ENCODE measurements around the gene CCDC14.

CCDC14 gene

DNA sequence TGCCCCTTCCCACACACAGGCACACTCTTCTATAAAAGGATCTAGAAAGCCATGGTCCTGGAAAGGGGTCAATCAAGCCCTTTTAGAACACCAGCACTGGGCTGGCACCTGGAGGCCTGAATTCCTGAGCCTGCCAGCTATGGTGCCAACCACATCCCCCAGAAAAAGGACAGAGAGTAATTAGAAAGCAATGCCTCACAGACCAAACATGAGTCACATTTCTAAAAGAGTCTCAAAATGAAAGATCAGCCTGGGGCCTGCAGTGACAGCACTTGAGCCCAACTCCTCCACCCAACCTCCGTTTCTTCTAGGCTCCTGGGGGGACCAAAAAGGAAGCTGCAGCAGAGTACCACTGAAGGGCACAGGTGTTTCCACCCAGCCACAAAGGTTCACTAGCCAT, 91.0 kb downstream of the CCDC14 start:
- no peaks in the 10 kb centered on the region for H3K79me2 ChIP-seq (ENCODE audit: insufficient read depth, low read length)
- no peaks in the 10 kb centered on the region for H3F3A ChIP-seq (ENCODE audit: low read depth)
- TF ChIP-seq, protein P1, sequence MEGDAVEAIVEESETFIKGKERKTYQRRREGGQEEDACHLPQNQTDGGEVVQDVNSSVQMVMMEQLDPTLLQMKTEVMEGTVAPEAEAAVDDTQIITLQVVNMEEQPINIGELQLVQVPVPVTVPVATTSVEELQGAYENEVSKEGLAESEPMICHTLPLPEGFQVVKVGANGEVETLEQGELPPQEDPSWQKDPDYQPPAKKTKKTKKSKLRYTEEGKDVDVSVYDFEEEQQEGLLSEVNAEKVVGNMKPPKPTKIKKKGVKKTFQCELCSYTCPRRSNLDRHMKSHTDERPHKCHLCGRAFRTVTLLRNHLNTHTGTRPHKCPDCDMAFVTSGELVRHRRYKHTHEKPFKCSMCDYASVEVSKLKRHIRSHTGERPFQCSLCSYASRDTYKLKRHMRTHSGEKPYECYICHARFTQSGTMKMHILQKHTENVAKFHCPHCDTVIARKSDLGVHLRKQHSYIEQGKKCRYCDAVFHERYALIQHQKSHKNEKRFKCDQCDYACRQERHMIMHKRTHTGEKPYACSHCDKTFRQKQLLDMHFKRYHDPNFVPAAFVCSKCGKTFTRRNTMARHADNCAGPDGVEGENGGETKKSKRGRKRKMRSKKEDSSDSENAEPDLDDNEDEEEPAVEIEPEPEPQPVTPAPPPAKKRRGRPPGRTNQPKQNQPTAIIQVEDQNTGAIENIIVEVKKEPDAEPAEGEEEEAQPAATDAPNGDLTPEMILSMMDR (conservative IDR thresholded peaks at IDR 0.05; ENCODE audit: low read length) = no peak
- TF ChIP-seq EZH2phosphoT487 (IDR thresholded peaks at IDR 0.05; ENCODE audit: borderline replicate concordance) = no peak
- no peaks in the 10 kb centered on the region for H3K9me3 ChIP-seq (ENCODE audit: insufficient read depth, low read depth, low read length)
- no peaks in the 10 kb centered on the region for H3K9me2 ChIP-seq (replicated peaks; ENCODE audit: low read depth, low read length)
- H3K4me1 ChIP-seq (ENCODE audit: insufficient read depth, low read length, poor library complexity, severe bottlenecking) = peaks cover 6% of the 10 kb centered on the region
- no peaks in the 10 kb centered on the region for H3K27me3 ChIP-seq (ENCODE audit: insufficient read depth, low read length, poor library complexity, severe bottlenecking)
- H2AFZ ChIP-seq (ENCODE audit: low read length) = no peak overlapping the region
- H3K36me3 ChIP-seq (ENCODE audit: insufficient read depth, low read length) = no peaks in the 10 kb centered on the region
- no peak overlapping the region for H3K4me3 ChIP-seq (ENCODE audit: low read length, poor library complexity, severe bottlenecking)
- H3K4me2 ChIP-seq (ENCODE audit: low read depth, low read length, poor library complexity, severe bottlenecking) = no peak overlapping the region
- no peaks in the 10 kb centered on the region for H4K20me1 ChIP-seq (ENCODE audit: insufficient read depth, low read length, poor library complexity, severe bottlenecking)
- H3K9ac ChIP-seq (ENCODE audit: low read depth, low read length, poor library complexity, severe bottlenecking) = no peak overlapping the region

DNA sequence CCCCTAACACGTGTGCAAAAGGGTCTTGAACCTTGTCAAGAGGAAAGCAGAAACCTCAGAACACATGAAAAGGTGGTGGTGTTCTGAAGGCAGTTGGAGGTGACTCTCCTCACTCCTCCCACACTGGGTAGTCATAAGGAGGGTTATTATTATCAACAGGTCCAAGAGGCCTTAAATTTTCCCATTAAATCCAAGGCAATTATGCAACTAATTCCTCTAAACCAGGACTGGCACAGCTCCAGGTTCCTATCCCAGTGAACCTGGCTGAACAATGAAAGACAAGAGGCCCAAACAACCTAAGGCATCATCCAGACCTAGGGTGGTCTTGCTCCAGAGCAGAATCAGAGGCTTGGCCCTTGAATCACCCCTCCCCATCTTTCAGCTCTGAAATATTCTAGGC, 91.9 kb downstream of the CCDC14 start:
- H2AFZ ChIP-seq (ENCODE audit: low read length) = no peak overlapping the region
- H3K4me1 ChIP-seq (ENCODE audit: insufficient read depth, low read length, poor library complexity, severe bottlenecking) = peaks cover 6% of the 10 kb centered on the region
- no peaks in the 10 kb centered on the region for H3K79me2 ChIP-seq (ENCODE audit: insufficient read depth, low read length)
- H3K27me3 ChIP-seq (ENCODE audit: insufficient read depth, low read length, poor library complexity, severe bottlenecking) = no peaks in the 10 kb centered on the region
- no peaks in the 10 kb centered on the region for H3K36me3 ChIP-seq (ENCODE audit: insufficient read depth, low read length)
- H3K4me2 ChIP-seq (ENCODE audit: low read depth, low read length, poor library complexity, severe bottlenecking) = no peak overlapping the region
- H4K20me1 ChIP-seq (ENCODE audit: insufficient read depth, low read length, poor library complexity, severe bottlenecking) = no peaks in the 10 kb centered on the region
- no peak overlapping the region for H3K4me3 ChIP-seq (ENCODE audit: low read length, poor library complexity, severe bottlenecking)
- H3F3A ChIP-seq (ENCODE audit: low read depth) = no peaks in the 10 kb centered on the region
- H3K9ac ChIP-seq (ENCODE audit: low read depth, low read length, poor library complexity, severe bottlenecking) = no peak overlapping the region
- no peaks in the 10 kb centered on the region for H3K9me3 ChIP-seq (ENCODE audit: insufficient read depth, low read depth, low read length)
- no peaks in the 10 kb centered on the region for H3K9me2 ChIP-seq (replicated peaks; ENCODE audit: low read depth, low read length)
- TF ChIP-seq, protein P1 (conservative IDR thresholded peaks at IDR 0.05; ENCODE audit: low read length) = no peak
- TF ChIP-seq EZH2phosphoT487 (IDR thresholded peaks at IDR 0.05; ENCODE audit: borderline replicate concordance) = no peak

DNA sequence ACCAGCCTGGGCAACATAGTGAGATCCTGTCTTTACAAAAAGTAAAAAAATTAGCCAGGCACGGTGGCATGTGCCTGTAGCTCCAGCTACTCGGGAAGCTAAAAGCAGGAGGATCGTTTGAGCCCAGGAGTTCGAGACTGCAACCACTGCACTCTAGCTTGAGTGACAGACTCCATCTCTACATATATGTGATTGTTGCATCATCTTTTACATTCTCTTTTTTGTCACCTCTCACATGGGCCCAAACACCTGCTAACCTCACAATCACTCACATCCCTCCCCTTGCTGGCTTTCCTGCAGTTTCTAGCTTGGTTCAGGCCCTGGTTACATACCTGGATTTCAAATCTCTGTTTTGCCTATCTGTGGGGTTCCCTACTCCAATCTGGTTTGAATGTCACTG, 96.3 kb downstream of the CCDC14 start:
- Histone ChIP-seq H3K9ac (ENCODE audit: low read depth, low read length, poor library complexity, severe bottlenecking) (no peak overlapping the region), H4K20me1 (ENCODE audit: insufficient read depth, low read length, poor library complexity, severe bottlenecking) (no peaks in the 10 kb centered on the region), H3F3A (ENCODE audit: low read depth) (no peaks in the 10 kb centered on the region), H3K4me3 (ENCODE audit: low read length, poor library complexity, severe bottlenecking) (no peak overlapping the region), H3K36me3 (ENCODE audit: insufficient read depth, low read length) (no peaks in the 10 kb centered on the region), H2AFZ (ENCODE audit: low read length) (no peak overlapping the region), H3K4me1 (ENCODE audit: insufficient read depth, low read length, poor library complexity, severe bottlenecking) (no peaks in the 10 kb centered on the region), H3K27me3 (ENCODE audit: insufficient read depth, low read length, poor library complexity, severe bottlenecking) (no peaks in the 10 kb centered on the region), H3K4me2 (ENCODE audit: low read depth, low read length, poor library complexity, severe bottlenecking) (no peak overlapping the region), H3K79me2 (ENCODE audit: insufficient read depth, low read length) (no peaks in the 10 kb centered on the region), H3K9me2 (replicated peaks; ENCODE audit: low read depth, low read length) (no peaks in the 10 kb centered on the region), H3K9me3 (ENCODE audit: insufficient read depth, low read depth, low read length) (no peaks in the 10 kb centered on the region)
- TF ChIP-seq, protein P1 (conservative IDR thresholded peaks at IDR 0.05; ENCODE audit: low read length) = no peak
- no peak for TF ChIP-seq EZH2phosphoT487 (IDR thresholded peaks at IDR 0.05; ENCODE audit: borderline replicate concordance)
